Stimulated activated CD8-positive, alpha-beta memory T cell treated with anti-CD3 and anti-CD28 coated beads, Interleukin-7, amount 100 ng/mL, for 24 hours (primary cell): ENCODE measurements around the gene NDUFB7.
A peak's percentile ranks its signal among the peaks of the same experiment; 100 is the strongest.
"Not testable (repeated sequence)": the region's sequence is repeated elsewhere in the genome, so short reads cannot be mapped to it uniquely, and the experiment has no call there.

Source experiments
- DNase-seq: peaks from one replicate; pipeline ENCODE4 v3.0.0-alpha.2; 2020; ENCODE audit warnings: low read depth

Gene NDUFB7

DNA sequence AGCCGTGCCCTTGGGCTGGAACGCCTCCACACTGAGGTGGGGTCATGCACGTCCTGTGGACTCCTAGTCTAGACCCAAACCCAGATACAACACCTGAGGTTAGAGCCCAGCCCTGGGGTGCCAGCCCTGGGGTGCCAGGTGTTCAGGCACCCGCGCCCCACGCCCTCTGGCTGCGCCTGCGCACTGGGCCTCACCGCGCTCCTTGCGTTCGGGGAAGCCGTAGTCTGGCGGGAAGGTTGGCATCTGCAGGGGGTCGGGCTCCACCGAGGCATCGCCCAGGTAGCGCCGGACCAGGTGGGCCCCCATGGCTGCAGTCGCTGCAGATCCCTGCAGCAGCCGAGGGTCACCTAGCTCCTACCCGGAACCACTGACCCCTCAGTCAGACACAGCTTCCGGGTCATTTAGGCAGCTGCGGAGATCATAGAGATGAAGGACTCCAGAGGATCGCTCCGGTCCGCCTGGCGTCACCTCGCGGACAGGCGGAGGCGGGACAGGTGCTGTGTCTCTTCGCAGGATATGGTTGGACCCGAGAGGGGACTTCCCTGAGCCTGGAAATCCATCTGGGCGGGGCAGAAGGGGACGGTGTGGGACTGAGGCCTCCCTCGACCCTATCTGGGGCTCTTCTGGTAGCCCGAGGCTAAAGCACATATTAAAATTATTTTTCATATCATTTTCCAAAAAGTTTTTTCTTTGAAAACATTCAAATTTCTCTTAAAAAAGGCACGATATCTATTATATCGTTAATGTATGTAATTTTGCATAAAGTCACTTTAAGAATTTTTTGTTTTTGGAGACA lies at the start of gene NDUFB7:
Gene NDUFB7, minus strand, starts transcription at position 372 of the 796 bp plus-strand sequence. Its CDS starts 66 bp downstream, at position 306.
- peak; percentile 63 for DNase-seq

DNA sequence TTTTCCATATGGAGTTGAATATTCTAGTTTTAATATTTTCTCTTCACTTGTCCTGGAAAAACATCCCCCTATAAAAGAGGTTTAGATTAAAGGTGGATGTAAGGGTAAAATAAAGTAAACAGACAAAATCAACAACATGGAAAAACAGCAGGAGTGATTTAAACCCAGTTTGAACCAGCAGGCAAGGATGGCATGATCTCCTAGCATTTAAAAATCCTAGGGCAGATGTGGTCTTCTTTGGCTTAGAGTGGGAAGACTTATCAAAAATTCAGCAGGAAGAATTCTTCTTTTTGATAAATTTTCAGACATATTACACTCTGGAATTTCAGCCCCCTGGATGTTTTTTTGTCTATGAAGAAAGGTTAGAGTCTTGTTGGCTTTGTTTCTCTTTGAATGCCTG lies 47.5 kb upstream of the NDUFB7 start:
- no peak for DNase-seq

DNA sequence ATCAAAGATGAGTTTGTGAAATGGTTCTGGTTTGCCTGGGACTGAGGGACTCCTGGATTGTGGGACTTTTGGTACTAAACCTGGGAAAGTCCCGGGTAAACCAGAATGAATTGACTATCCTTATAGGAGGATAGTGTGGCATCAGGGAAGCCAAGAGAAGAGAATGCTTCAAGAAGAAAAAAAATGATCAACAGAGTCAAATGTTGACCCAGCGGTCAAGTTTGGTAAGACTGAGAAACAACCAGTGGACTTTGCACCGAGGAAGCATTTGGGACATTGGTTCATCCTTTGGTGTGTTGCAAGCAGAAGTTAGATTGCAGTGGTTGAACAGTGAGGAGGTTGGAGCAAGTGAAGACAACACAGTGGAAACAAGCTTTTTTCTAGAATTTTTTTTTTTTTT lies 44.5 kb upstream of the NDUFB7 start:
- no peak for DNase-seq

DNA sequence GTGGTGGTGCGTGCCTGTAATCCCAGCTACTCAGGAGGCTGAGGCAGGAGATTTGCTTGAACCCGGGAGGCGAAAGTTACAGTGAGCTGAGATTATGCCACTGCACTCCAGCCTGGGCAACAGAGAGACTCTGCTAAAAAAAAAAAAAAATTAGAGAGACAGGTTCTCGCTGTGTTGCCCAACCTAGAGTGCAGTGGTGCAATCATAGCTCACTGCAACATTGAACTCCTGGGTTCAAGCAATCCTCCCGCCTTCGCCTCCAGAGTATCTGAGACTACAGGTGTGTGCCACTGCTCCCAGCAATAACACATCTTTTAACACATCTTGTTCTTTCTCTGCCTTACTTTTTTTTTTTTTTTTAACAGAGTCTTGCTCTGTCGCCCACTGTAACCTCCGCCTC lies 43.8 kb upstream of the NDUFB7 start:
- no peak for DNase-seq

DNA sequence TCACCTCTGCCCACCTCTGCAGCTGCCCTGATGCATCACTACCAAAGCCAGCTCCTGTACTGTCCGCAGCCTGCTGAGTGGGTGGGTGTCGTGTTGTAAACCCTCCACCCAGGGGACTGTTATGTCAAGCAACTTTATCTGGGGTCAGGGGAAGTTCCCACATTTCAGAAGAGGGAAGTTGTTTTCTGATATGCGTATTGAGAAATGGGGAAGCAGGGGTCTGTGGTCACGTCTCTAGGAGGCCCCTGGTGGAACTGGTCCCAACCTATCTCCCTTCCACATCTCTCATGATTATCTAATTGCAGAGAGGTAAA lies 42.2 kb upstream of the NDUFB7 start:
- DNase-seq: no peak

DNA sequence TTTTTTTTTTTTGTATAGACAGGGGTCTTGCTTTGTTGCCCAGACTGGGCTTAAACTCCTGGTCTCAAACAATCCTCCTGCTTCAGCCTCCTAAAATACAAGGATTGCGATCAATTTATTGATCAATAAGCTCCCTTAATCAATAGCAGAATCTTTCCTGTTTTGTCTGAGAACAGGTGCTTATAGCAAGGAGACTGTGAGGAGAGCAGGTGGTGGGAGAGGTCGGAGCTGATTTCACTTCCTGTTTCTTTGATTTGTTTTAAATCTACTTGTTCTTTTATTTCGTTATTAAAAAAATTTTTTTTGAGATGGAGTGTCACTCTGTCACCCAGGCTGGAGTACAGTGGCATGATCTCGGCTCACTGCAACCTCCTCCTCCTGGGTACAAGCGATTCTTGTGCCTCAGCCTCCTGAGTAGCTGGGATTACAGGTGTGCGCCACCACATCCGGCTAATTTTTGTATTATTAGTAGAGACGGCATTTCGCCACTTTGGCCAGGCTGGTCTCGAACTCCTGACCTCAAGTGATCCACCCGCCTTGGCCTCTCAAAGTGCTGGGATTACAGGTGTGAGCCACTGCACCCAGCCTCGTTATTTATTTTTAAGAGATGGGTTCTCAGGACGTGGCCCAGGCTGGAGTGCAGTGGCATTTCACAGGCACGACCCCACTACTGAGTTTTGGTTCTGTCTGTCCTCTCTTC lies 41.7 kb upstream of the NDUFB7 start:
- DNase-seq: not testable (repeated sequence)

DNA sequence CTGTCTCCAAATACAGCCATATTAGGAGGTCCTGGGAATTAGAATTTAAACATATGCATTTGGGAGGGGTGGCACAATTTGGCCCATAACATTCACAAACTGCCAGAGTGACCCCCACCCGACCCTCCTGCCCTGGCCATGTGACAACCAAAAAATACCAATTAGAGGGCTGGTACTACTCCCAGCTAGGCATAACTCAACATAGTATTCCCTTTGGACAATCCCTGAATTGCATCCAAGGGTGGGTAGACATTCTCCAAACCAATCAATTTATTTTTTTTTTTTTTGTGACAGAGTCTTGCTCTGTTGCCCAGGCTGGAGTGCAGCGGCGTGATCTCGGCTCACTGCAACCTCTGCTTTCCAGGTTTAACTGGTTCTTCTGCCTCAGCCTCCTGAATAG lies 40.8 kb upstream of the NDUFB7 start:
- no peak for DNase-seq

DNA sequence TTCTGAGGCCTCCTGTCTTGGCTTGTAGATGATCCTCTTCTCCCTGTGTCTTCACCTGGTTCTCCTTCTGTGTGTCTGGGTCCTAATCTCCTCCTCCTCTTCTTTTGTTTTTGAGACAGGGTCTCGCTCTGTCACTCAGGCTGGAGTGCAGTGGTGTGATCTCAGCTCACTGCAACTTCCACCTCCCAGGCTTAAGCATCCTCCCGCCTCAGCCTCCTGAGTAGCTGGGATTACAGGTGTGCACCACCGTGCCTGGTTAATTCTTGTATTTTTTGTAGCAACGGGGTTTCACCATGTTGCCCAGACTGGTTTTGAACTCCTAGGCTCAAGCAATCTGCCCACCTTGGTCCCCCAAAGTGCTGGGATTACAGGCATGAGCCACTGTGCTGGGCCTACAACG lies 40.4 kb upstream of the NDUFB7 start:
- not testable (repeated sequence) for DNase-seq

DNA sequence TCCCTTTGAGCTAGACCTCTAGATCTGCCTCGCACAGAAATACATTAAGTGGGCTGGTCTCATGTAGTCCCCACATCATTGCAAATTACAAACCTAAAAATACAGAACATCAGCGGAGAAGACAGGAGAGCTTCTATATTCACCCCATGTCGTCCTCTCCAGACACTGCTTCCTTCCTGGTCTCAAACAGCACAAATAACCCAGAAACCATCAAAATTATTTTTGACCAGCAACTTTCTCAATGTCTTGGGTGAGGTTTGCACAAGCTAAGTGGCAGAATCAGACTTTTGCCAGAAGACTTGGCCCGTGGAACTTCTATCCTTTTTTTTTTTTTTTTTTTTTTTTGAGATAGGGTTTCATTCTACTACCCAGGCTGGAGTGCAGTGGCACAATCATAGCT lies 39.2 kb upstream of the NDUFB7 start:
- no peak for DNase-seq

DNA sequence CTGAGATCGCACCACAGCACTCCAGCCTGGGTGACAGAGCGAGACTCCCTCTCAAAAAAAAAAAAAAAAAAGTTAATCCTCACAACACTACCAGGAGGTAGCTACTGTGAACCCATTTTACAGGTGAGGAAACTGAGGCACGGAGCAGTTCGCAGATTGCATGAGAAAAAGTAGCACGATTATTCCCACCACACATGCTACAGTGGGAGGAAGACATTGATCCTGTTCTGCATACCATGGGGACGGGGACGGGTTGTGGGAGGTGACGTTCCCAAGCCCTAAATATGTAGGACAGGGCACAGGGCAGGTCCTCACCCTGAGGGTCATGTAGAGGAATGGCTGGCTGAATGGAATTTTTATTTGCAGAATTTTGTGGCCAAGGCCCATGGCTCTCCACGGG lies 34.8 kb upstream of the NDUFB7 start:
- no peak for DNase-seq

DNA sequence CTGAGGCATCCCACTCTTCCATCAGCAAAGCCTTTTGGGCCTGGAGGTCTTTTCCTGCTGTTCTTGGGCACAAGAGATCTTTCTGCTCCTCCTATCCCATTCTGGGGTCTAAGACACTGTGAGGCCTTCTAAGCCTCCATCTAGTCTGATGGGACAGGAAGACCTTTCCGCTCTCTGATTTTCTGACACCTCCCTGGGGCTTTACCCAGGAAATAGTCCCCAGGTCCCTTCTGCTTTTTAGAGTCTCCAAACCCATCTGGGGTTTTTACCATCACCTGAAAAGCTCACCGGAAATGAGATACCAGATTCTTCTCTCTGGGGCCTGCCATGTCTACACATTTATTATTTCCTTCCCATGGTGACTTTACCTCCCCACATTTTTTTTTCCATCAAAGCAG lies 32.1 kb upstream of the NDUFB7 start:
- DNase-seq: no peak

DNA sequence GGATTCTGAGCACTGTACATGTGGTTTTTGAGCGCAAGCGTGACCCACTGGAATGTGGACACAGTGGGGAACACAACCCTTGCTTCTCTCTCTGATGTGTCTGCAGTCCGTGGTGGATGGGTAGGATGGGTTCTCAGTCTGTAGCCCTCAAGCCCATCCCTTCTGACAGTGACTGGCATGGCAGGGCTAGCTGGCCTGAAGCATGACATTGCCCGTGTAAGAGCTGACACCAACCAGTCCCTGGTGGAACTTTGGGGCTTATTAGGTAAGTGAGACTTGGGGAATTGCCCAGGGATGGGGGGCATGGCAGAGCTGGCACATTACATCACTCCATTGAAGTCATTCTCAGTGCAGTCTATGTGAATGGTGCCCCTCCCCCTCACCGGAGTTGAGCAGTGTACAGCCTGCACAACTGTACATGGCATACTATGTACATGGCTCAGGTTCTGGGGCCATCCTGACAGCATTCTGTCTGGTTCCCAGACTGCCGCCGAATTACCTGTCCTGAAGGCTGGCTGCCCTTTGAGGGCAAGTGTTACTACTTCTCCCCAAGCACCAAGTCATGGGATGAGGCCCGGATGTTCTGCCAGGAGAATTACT lies 27.8 kb upstream of the NDUFB7 start:
- no peak for DNase-seq

DNA sequence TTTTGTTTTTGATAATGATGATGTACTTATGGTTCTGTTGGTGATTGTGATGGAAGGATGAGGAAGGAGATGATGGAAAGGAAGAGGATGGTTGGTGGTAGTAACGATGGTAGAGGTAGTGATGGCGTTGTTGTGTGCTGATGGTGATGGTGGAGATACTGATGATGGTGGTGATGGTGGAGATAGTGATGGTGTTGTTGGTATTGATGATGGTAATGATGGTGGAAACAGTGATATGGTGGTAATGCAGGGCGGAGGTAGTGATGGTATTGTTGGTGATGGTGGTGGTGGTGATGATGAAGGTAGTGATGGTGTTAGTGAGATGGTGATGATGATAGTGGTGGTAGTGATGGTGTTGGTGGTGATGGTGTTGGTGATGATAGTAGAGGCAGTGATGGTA lies 23.7 kb upstream of the NDUFB7 start:
- DNase-seq: no peak

DNA sequence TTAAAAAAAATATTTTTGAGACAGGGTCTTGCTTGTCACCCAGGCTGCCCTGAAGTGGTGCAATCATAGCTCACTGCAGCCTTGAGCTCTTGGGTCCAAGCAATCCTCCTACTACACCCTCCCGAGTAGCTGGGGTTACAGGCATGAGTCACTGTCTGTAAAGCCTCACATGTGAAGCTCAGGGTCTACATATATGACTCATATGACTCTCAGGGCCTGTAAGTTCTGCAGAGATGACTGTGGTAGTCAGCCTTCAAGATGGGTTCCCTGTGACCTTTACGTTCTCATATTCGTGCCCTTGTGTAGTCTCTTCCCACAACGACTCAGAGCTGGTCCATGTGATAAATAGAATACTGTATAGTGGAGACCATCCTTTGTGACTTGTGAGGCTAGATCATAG lies 17.6 kb upstream of the NDUFB7 start:
- not testable (repeated sequence) for DNase-seq

DNA sequence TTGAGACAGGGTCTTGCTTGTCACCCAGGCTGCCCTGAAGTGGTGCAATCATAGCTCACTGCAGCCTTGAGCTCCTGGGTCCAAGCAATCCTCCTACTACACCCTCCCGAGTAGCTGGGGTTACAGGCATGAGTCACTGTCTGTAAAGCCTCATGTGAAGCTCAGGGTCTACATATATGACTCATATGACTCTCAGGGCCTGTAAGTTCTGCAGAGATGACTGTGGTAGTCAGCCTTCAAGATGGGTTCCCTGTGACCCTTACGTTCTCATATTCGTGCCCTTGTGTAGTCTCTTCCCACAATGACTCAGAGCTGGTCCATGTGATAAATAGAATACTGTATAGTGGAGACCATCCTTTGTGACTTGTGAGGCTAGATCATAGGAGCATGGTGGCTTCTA lies 13.3 kb upstream of the NDUFB7 start:
- not testable (repeated sequence) for DNase-seq

DNA sequence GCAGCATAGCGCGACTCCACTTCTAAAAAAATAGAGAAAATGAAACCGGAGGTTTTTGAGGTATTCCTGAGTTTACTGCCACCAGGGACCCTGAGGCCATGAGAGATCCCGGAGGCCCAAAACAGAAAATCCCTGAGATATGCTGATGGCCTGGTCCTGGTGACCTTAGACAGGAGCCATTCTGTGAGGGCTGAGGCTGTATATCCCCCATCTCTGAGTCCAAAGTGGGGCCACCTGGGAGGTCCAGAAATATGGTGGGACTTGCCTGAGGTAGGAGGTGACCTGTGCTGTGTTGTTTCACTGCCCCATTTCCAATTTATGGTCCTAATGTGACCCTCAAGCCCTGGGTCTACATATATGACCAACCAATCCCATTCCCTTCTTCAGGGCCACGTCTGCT lies 12.5 kb upstream of the NDUFB7 start:
- not testable (repeated sequence) for DNase-seq

DNA sequence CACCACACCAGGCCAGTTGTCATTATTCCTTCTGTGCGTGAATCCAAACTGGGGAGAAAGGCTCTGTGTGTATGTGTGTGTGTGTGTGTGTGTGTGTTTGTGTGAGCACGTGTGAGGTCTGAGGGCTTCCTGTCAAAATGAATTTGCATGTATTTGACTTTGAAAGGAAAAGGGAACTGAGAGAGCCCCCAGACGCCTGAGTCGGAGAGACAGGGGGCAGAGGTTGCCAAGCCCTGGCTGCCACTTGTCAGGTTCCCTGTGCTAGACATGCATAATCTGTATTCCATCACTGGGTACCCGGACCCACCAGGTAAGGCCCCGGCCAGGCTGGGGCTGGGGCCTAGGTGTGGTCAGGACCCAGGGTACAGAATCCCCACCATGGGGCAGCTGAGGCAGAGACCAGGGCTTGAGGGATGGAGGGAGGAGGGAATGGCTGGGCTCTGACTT lies 11.1 kb upstream of the NDUFB7 start, which contains the start of gene CLEC17A:
Gene CLEC17A, plus strand, starts transcription at position 191 of the 447 bp plus-strand sequence. Its CDS starts 77 bp downstream, at position 268.
- no peak for DNase-seq

DNA sequence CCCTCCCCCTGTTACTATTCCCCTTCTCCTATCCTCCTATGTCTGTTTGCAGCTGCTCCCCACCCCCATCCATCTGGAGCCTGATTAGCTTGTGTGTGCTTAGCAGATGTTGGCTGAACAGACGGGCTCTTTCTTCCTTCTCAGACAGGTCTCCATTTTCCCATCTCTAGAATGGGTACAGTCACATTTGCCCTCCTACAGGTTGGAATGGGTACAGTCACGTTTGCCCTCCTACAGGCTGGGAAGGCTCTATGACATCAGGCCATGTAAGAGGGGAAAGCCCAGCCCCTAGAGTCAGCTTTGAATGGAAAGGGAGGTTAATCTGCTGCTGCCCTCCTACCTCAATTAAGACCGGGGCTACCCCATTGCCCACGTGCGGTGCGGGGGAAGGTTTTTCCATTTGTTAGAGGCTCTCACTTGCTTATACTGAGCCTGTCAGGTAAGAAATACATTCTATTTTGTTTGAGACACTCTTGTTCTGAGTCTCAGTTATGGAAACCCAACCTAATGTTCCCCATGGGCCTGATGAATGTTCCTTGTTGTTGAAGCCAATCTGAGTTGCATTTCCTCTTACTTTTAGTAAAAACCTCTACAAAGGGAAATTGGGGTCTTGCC lies 8.9 kb upstream of the NDUFB7 start:
- DNase-seq: no peak

DNA sequence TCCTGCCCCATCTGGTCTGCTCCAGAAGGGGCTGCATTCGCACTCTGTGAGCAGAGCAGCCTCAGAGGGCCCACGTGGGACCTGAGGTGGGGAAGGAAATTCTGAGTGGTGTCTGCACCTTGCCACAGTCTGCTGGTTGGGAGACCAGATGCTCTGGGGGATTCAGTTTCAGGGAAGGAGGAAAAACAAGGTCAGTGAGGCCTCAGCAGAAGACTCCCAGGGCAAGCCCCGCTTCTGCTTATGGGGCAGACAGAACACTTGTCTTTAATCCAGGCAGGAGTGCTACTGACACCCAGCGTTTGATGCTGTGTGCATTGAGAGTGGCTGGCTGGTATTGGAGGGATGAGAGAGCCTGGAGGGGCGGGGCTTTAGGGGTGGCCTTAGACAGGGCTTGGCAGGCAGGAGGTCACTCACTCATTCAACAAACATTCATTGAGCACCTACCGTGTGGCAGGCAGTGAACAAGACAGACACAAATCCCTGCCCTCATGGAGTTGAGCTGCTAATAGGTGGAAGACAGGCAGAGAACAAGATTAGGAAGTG lies 6.1 kb upstream of the NDUFB7 start:
- no peak for DNase-seq

DNA sequence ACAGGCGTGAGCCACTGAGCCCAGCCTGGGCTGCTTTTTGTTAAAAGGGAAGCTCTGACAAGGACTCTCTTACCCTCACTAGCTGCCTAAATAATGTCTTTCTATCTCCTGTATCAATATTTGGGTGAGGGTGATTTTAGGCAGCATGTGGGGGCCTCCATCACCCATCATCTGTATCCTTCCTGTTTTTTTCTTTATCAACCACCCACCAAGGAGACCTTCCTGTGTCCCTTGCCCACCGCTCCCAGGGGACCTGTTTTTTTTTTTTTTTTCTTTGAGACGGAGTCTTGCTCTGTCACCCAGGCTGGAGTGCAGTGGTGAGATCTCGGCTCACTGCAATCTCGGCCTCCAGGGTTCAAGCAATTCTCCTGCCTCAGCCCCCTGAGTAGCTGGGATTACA lies 5.4 kb upstream of the NDUFB7 start:
- DNase-seq: no peak

DNA sequence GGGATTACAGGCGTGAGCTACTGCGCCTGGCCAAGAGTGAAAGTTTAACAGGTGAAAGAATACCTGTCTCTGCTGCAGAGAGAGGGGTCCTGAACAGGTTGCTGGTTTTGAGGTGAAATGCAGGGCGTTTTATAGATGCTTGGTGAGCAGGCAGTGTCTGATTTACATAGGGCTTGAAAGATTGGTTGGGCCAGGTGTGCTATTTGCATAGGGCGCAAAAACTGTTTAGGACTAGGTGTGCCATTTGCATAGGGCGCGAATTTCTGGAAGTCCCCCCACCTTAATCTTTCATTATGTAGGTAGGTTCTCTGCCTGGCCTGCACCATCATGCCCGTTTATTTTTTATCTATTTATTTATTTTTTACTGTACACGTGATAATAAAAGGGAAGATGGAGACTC lies 4.5 kb upstream of the NDUFB7 start:
- no peak for DNase-seq

DNA sequence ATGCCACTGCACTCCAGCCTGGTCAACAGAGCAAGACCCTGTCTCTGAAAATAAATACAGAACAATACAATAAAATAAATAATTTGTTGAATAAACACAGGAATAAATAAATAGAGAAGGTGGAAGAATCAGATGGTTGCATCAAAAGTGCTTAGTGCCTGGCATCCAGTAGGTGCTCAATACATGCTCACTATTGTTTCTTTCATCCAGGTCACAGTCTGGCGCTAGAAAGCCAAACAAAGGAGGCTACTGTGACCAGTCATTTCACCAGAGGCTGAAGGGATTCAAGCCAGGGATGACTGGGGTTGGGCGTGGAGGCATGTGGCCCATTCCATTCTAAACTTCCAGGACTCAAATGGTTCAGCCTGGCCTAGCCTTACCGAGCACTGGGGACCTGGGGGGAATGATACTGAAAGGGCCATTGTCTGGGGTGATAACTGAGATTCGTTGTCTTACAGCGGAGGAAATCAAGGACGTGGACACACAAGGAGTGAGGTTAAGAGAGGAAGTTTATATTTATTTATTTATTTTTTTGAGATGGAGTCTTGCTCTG lies 3.6 kb upstream of the NDUFB7 start:
- DNase-seq: no peak
